22Rv1 (cell line): Measurements from ENCODE around the gene TMEM59L.

Source experiments
- ZFX ChIP-seq: fragments of 450-650 bp; IDR thresholded peaks from 2 replicates; pipeline ENCODE4 v1.6.1; 2017; ENCODE audit warnings: antibody characterized with exemption, borderline replicate concordance
- TF ChIP-seq, protein P1 (sequence below): fragments of 450-650 bp; IDR thresholded peaks from 2 replicates; pipeline ENCODE4 v1.5.1; 2017; ENCODE audit warnings: mild to moderate bottlenecking

DNA sequence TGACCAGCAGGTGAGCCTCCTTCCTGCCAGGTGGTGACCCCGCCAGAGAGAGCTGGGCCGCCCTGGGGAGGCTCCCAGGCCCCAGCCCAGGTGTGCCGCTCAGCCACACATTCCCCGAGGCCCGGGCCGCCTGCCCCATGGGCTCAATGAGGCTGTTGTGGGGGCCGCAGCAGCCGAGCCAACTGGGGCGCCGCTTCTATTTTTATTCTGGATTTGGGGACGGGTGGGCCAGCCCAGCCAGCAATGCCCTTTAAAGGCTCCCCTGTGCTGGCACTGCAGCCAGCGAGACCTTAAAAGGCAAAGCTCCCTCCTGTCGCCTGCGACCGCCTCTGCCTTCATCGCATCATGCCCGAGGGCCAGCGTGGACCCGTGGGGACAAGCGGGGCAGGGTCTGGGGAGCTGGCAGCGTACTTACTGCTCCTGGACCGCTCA is 53.1 kb downstream of the TMEM59L start:
- TF ChIP-seq, protein P1, sequence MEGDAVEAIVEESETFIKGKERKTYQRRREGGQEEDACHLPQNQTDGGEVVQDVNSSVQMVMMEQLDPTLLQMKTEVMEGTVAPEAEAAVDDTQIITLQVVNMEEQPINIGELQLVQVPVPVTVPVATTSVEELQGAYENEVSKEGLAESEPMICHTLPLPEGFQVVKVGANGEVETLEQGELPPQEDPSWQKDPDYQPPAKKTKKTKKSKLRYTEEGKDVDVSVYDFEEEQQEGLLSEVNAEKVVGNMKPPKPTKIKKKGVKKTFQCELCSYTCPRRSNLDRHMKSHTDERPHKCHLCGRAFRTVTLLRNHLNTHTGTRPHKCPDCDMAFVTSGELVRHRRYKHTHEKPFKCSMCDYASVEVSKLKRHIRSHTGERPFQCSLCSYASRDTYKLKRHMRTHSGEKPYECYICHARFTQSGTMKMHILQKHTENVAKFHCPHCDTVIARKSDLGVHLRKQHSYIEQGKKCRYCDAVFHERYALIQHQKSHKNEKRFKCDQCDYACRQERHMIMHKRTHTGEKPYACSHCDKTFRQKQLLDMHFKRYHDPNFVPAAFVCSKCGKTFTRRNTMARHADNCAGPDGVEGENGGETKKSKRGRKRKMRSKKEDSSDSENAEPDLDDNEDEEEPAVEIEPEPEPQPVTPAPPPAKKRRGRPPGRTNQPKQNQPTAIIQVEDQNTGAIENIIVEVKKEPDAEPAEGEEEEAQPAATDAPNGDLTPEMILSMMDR, result no peak
- no peak for TF ChIP-seq ZFX
